NCI-H446 treated with DMSO at 0.1 percent for 48 hours (cell line): Measurements from ENCODE around the gene CRYBB1.

Source experiments
- DNase-seq: peaks from one replicate; lab custom pipeline; 2025; lab: John Stamatoyannopoulos, UW

CRYBB1 gene

GRCh38 chr22:26553056-26553752, 64.6 kb downstream of the CRYBB1 start:
- DNase-seq, result no peak

- DNase-seq, result no peak
Observed at GRCh38 chr22:26552466-26552865, 65.4 kb downstream of the CRYBB1 start.

GRCh38 chr22:26551568-26551967, 66.3 kb downstream of the CRYBB1 start:
- DNase-seq, result no peak

DNA sequence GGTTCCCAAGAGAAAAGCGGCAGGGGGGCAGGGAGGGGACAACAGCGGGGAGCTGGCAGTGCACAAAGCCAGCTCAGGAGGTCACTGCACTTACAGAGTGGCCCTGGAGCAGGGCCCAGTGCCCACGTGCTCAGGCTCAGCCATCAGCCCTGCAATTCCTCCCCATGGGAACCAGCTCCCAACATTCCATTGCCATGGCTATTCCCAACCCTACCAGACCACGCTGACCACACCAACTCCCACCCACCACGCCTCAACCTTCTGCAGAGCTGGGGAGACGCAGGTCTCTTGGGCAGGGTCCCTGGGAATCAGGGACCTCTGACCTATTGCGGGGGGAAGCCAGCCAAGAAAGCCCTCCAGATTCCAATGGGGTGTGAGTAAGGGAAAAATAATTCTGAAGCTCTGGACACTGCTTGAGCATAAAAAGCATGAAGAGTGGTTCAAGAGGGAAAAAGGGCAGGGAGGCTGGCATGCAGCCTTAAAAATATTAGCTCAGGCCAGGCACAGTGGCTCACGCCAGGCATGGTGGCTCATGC, 67.3 kb downstream of the CRYBB1 start:
- DNase-seq, result no peak

DNA sequence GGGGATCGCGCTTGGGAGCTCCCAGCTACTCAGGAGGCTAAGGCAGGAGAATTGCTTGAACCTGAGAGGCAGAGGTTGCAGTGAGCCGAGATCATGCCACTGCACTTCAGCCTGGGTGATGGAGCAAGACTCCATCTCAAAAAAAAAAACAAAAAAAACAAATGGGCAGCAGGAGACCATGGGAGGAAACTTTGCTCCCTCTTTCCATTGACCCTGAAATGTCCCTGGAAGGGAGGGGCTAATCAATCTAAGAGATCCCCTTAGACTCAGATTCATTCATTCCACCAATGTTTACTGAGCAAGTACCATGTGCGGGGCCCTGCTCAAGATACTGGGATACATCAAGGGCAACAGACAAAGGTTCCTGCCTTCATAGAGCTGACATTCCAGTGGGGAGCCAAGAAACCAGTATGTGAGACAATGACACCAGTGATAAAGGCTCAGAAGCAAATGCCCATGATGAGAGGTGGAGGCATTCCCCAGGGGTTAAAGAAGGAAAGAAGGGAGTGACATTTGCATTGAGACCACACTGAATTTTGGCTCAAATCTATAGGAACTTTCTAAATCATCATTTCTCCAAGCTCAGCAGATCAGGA, 67.8 kb downstream of the CRYBB1 start:
- no peak for DNase-seq
